ENCODE data around the gene FAM193B. TPM values are rescaled to one million over a fixed set of nuclear protein-coding genes. Genes with fewer than 3 reads are reported as not detected.

FAM193B gene
- total and polyA plus RNA-seq, 9 of the 15 experiments (the other 6 are each of a cell fraction or from before 2014, with no cell fraction given): 4.4 to 76.4 (median 37.3) TPM

DNA sequence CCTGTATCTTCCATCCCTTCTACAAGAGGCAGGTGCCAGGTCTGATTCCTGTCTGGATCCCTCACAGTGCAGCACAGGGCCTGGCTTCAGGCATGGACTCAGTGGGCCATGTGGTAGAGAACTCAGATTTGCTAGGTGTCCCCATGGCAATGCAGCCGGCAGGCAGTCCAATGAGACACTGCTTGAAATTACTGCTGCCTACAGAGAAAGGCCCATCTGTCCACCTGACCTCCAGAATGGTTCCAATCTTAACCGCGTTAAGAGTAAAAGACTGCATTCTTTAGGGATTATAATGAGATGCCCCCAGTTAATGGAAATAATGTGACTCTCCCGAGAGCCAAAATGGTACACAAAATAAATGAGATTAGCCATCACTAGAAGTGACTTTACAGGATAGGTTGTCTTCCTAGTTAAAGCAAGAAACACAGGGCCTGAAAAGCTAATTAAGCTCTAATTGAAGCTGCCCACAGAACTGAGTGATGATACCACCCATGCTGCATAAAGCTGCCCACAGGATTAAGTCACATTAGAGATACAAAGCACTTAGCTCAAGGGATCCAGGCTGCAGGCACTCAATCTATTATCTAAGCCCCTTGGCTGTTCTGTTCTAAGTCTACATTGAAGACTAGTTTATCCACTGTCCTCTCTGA is 11.4 kb downstream of the FAM193B start:
- intact Hi-C loops (cut with micrococcal nuclease) (no loop called here), in situ Hi-C loops (cut with MboI) (no loop called here)
- TF ChIP-seq, protein P1, sequence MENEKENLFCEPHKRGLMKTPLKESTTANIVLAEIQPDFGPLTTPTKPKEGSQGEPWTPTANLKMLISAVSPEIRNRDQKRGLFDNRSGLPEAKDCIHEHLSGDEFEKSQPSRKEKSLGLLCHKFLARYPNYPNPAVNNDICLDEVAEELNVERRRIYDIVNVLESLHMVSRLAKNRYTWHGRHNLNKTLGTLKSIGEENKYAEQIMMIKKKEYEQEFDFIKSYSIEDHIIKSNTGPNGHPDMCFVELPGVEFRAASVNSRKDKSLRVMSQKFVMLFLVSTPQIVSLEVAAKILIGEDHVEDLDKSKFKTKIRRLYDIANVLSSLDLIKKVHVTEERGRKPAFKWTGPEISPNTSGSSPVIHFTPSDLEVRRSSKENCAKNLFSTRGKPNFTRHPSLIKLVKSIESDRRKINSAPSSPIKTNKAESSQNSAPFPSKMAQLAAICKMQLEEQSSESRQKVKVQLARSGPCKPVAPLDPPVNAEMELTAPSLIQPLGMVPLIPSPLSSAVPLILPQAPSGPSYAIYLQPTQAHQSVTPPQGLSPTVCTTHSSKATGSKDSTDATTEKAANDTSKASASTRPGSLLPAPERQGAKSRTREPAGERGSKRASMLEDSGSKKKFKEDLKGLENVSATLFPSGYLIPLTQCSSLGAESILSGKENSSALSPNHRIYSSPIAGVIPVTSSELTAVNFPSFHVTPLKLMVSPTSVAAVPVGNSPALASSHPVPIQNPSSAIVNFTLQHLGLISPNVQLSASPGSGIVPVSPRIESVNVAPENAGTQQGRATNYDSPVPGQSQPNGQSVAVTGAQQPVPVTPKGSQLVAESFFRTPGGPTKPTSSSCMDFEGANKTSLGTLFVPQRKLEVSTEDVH (IDR thresholded peaks at IDR 0.05; ENCODE audit: low read depth, partially characterized antibody): no peak
- TF ChIP-seq ZNF785 (CRISPR knock-in tag; IDR thresholded peaks at IDR 0.05): no peak
- no peak for TF ChIP-seq DPF2 (IDR thresholded peaks at IDR 0.05)
- TF ChIP-seq SAFB2 (IDR thresholded peaks at IDR 0.05; ENCODE audit: borderline replicate concordance, low read depth, low read length, severe bottlenecking): no peak
- TF ChIP-seq RHOXF2B (CRISPR knock-in tag; conservative IDR thresholded peaks at IDR 0.05): no peak
- no peak for TF ChIP-seq E2F6 (IDR thresholded peaks at IDR 0.05; ENCODE audit: borderline replicate concordance in 1 of 2, extremely low read depth in 1 of 2, insufficient read depth in 1 of 2, insufficient read length in 1 of 2, low read depth in 1 of 2, low read length in 1 of 2, poor library complexity in 1 of 2, severe bottlenecking in 1 of 2)
- TF ChIP-seq BRCA1 (IDR thresholded peaks at IDR 0.05): no peak
- no peak for TF ChIP-seq BRCA1 (CRISPR knock-in tag; IDR thresholded peaks at IDR 0.05)
- no peak for TF ChIP-seq CBX5 (IDR thresholded peaks at IDR 0.05; ENCODE audit: borderline replicate concordance, low read depth)
- TF ChIP-seq, protein P2, sequence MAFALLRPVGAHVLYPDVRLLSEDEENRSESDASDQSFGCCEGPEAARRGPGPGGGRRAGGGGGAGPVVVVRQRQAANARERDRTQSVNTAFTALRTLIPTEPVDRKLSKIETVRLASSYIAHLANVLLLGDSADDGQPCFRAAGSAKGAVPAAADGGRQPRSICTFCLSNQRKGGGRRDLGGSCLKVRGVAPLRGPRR (CRISPR knock-in tag; IDR thresholded peaks at IDR 0.05): no peak
- no peak for TF ChIP-seq ZNF197 (CRISPR knock-in tag; IDR thresholded peaks at IDR 0.05; ENCODE audit: low read depth)
- no peak for TF ChIP-seq IRF2 (CRISPR knock-in tag; IDR thresholded peaks at IDR 0.05)
- TF ChIP-seq ZNF175 (CRISPR knock-in tag; IDR thresholded peaks at IDR 0.05; ENCODE audit: low read depth): no peak
- TF ChIP-seq KDM2B (CRISPR knock-in tag; IDR thresholded peaks at IDR 0.05): no peak
- no peak for TF ChIP-seq ELF1 (tag; IDR thresholded peaks at IDR 0.05)
- no peak for TF ChIP-seq ZNF76 (CRISPR knock-in tag; IDR thresholded peaks at IDR 0.05; ENCODE audit: borderline replicate concordance)
- TF ChIP-seq CC2D1A (IDR thresholded peaks at IDR 0.05): no peak
- no TSS peak for BruUV-seq (replicated peaks)
- POLR2A ChIA-PET: interaction anchor here (0.7 to 4.3 kb wide), 5 partner anchors 8 to 33 kb away, joined by 3 to 28 read pairs (median 3); no protein-coding TSS in a partner anchor
- Histone ChIP-seq H3K36me3 (ENCODE audit: control insufficient read depth, insufficient read depth, low read length) (peaks cover 67% of the 10 kb centered on the region; the same call in 2 of the 3 replicates), H3K4me2 (ENCODE audit: insufficient read depth, low read length) (no peak overlapping the region), H3K79me2 (ENCODE audit: control insufficient read depth, insufficient read depth, low read length) (peaks cover 44% of the 10 kb centered on the region), H2AFZ (ENCODE audit: low read depth, low read length) (no peak overlapping the region), H3K9me3 (replicated peaks; ENCODE audit: control insufficient read depth, insufficient read depth, low read depth, low read length) (no peaks in the 10 kb centered on the region), H3K27ac (ENCODE audit: extremely low read depth, low read depth, low read length) (no peak overlapping the region), H3K9ac (ENCODE audit: insufficient read depth in 1 of 2, low read depth in 2 of 2, low read length in 2 of 2) (no peak overlapping the region), H4K20me1 (replicated peaks; ENCODE audit: control insufficient read depth, insufficient read depth, low read length) (peaks cover 8% of the 10 kb centered on the region; the same call in 1 of the 2 replicates), H3K4me3 (no peak overlapping the region), H3K9me1 (ENCODE audit: control insufficient read depth, insufficient read depth, low read length) (no peaks in the 10 kb centered on the region), H3K4me1 (replicated peaks in 1 of 2; ENCODE audit: control insufficient read depth in 2 of 2, insufficient read depth in 2 of 2, low read length in 2 of 2) (peaks cover 0 to 9% of the 10 kb centered on the region in 2 experiments; a peak in 4 of 5 replicates), H3K27me3 (ENCODE audit: control insufficient read depth in 2 of 2, insufficient read depth in 2 of 2, low read length in 2 of 2) (no peaks in the 10 kb centered on the region)
- ATAC-seq (no peak), DNase-seq (ENCODE audit: extremely low read depth in 1 of 4, low spot score in 3 of 4) (no peak), FAIRE-seq (no peak)
- 91% methylated on average over 4 of the region's 4 CpGs for WGBS (ENCODE audit: insufficient coverage, low coverage, missing lambda C conversion rate)
- CTCF ChIA-PET (ENCODE audit: low intra/inter-chr PET ratio): no interaction called here

Measured in K562 (cell line).